ENCODE results near the gene ZBED4.

Gene ZBED4

GRCh38 chr22:49934891-49935557 is 81.4 kb downstream of the ZBED4 start:
- Mint-ChIP-seq H3K9me3 (no peaks in the 10 kb centered on the region), H3K27ac (no peak overlapping the region), H3K27me3 (no peaks in the 10 kb centered on the region), H3K4me1 (peaks cover 33% of the 10 kb centered on the region), H3K4me3 (peak overlapping the region; percentile 33), H3K36me3 (no peaks in the 10 kb centered on the region)

- Mint-ChIP-seq H3K36me3 (no peaks in the 10 kb centered on the region), H3K27ac (no peak overlapping the region), H3K27me3 (no peaks in the 10 kb centered on the region), H3K4me3 (no peak overlapping the region), H3K9me3 (no peaks in the 10 kb centered on the region), H3K4me1 (peaks cover 27% of the 10 kb centered on the region)
Observed at GRCh38 chr22:49935561-49935960, 81.9 kb downstream of the ZBED4 start.

- H3K9me3 Mint-ChIP-seq, result no peaks in the 10 kb centered on the region
- peak overlapping the region; percentile 78 for H3K4me3 Mint-ChIP-seq
- H3K36me3 Mint-ChIP-seq, result no peaks in the 10 kb centered on the region
- no peaks in the 10 kb centered on the region for H3K27me3 Mint-ChIP-seq
- H3K27ac Mint-ChIP-seq, result peak overlapping the region; percentile 70
- peaks cover 20% of the 10 kb centered on the region for H3K4me1 Mint-ChIP-seq
Observed at GRCh38 chr22:49936018-49936972, 82.7 kb downstream of the ZBED4 start.

GRCh38 chr22:49936973-49937757 is 83.5 kb downstream of the ZBED4 start:
- Mint-ChIP-seq H3K27ac (peak overlapping the region; percentile 70), H3K4me3 (peak overlapping the region; percentile 78), H3K4me1 (peaks cover 15% of the 10 kb centered on the region), H3K27me3 (no peaks in the 10 kb centered on the region), H3K9me3 (no peaks in the 10 kb centered on the region), H3K36me3 (no peaks in the 10 kb centered on the region)

GRCh38 chr22:49937758-49938564 is 84.3 kb downstream of the ZBED4 start:
- Mint-ChIP-seq H3K4me1 (peaks cover 11% of the 10 kb centered on the region), H3K27me3 (no peaks in the 10 kb centered on the region), H3K4me3 (no peak overlapping the region), H3K36me3 (no peaks in the 10 kb centered on the region), H3K27ac (no peak overlapping the region), H3K9me3 (no peaks in the 10 kb centered on the region)

GRCh38 chr22:49938565-49939136 is 85.0 kb downstream of the ZBED4 start:
- Mint-ChIP-seq H3K27me3 (no peaks in the 10 kb centered on the region), H3K27ac (no peak overlapping the region), H3K4me1 (peaks cover 5% of the 10 kb centered on the region), H3K36me3 (no peaks in the 10 kb centered on the region), H3K4me3 (no peak overlapping the region), H3K9me3 (no peaks in the 10 kb centered on the region)

Data from activated naive CD4-positive, alpha-beta T cell treated with anti-CD3 and anti-CD28 coated beads, Interleukin-2, amount 50 U/mL, for 24 hours (primary cell).